ENCODE data around the gene ALDH4A1. TPM values are rescaled to one million over a fixed set of nuclear protein-coding genes. Genes with fewer than 3 reads are reported as not detected.

The ALDH4A1 gene
- total RNA-seq, 1 donor from 2014 or later, result 6.5 TPM

GRCh38 chr1:18920931-18921330, 18.6 kb upstream of the ALDH4A1 start:
- ATAC-seq (ENCODE audit: low read depth) (no peak), DNase-seq (no peak)
- H3K36me3 Mint-ChIP-seq (ENCODE audit: low read depth), result peaks cover 37% of the 10 kb centered on the region
- TF ChIP-seq, protein P1, sequence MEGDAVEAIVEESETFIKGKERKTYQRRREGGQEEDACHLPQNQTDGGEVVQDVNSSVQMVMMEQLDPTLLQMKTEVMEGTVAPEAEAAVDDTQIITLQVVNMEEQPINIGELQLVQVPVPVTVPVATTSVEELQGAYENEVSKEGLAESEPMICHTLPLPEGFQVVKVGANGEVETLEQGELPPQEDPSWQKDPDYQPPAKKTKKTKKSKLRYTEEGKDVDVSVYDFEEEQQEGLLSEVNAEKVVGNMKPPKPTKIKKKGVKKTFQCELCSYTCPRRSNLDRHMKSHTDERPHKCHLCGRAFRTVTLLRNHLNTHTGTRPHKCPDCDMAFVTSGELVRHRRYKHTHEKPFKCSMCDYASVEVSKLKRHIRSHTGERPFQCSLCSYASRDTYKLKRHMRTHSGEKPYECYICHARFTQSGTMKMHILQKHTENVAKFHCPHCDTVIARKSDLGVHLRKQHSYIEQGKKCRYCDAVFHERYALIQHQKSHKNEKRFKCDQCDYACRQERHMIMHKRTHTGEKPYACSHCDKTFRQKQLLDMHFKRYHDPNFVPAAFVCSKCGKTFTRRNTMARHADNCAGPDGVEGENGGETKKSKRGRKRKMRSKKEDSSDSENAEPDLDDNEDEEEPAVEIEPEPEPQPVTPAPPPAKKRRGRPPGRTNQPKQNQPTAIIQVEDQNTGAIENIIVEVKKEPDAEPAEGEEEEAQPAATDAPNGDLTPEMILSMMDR (IDR thresholded peaks at IDR 0.05), result no peak
- POLR2A ChIA-PET, result no interaction called here
- H3K4me1 Mint-ChIP-seq, result peaks cover 27% of the 10 kb centered on the region
- H3K4me3 Mint-ChIP-seq, result no peak overlapping the region
- intact Hi-C loops (cut with micrococcal nuclease), result no loop called here
- no peaks in the 10 kb centered on the region for H3K9me3 Mint-ChIP-seq
- CTCF ChIA-PET, result interaction anchor here (2.1 kb wide), 2 partner anchors 13 to 51 kb away, joined by 7 to 12 read pairs; no protein-coding TSS in a partner anchor
- no peaks in the 10 kb centered on the region for H3K27me3 Mint-ChIP-seq
- no peak overlapping the region for H3K27ac Mint-ChIP-seq

DNA sequence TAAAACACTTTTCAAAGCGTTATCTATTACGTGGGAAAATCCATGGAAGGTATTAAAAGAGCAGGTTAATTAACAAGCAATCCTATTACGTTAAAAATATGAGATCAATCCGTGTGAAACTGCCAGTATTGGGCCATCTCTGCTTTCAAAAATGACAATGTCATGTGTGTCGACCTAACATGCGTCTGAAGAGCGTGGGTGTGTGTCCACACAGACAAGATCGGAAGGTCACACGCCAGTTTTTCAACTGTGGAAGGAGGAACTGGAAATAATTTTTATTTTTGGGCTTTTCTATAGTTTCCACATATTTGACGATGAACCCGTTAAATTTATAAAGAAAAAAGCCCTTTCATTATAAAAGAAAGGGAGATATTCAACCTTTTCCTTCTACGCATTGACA, 17.6 kb upstream of the ALDH4A1 start:
- DNase-seq, result no peak
- TF ChIP-seq, protein P1 (IDR thresholded peaks at IDR 0.05), result no peak
- Mint-ChIP-seq H3K4me1 (peaks cover 20% of the 10 kb centered on the region), H3K36me3 (ENCODE audit: low read depth) (peaks cover 44% of the 10 kb centered on the region), H3K4me3 (no peak overlapping the region), H3K27me3 (no peaks in the 10 kb centered on the region), H3K27ac (no peak overlapping the region), H3K9me3 (no peaks in the 10 kb centered on the region)
- no peak for ATAC-seq (ENCODE audit: low read depth)
- CTCF ChIA-PET, result interaction anchor here (2.1 kb wide), 1 partner anchor 52 kb away, joined by 7 read pairs; no protein-coding TSS in a partner anchor
- POLR2A ChIA-PET, result no interaction called here
- intact Hi-C loops (cut with micrococcal nuclease), result no loop called here

GRCh38 chr1:18919197-18919905, 17.0 kb upstream of the ALDH4A1 start:
- H3K9me3 Mint-ChIP-seq, result no peaks in the 10 kb centered on the region
- intact Hi-C loops (cut with micrococcal nuclease), result no loop called here
- no peak overlapping the region for H3K4me3 Mint-ChIP-seq
- H3K27ac Mint-ChIP-seq, result no peak overlapping the region
- DNase-seq (no peak), ATAC-seq (ENCODE audit: low read depth) (no peak)
- H3K4me1 Mint-ChIP-seq, result peaks cover 15% of the 10 kb centered on the region
- H3K36me3 Mint-ChIP-seq (ENCODE audit: low read depth), result peaks cover 46% of the 10 kb centered on the region
- POLR2A ChIA-PET, result no interaction called here
- TF ChIP-seq, protein P1 (IDR thresholded peaks at IDR 0.05), result no peak
- CTCF ChIA-PET, result interaction anchor here (2.1 kb wide), 1 partner anchor 53 kb away, joined by 7 read pairs; no protein-coding TSS in a partner anchor
- no peaks in the 10 kb centered on the region for H3K27me3 Mint-ChIP-seq

DNA sequence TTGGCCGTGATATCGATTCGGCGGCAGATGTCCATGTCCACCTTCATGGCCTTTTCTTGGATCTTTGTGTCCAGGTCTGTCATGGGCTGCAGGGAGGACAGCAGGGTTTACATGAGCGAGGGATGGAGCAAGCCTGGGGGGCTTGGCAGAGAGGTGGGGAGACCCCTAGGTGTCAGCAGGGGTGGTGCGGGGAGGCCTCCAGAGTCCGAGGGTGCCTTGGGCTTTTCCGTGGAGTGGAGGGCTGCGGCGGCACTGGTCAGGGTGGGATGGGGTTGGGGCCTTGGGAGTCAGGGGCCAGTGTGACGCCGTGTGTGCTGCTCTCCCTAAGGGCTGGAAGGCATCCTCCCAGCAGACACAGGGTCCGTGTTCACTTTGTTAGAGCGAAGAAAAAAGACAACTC, 16.1 kb upstream of the ALDH4A1 start:
- DNase-seq (no peak), ATAC-seq (ENCODE audit: low read depth) (no peak)
- intact Hi-C loops (cut with micrococcal nuclease), result no loop called here
- Mint-ChIP-seq H3K27ac (no peak overlapping the region), H3K9me3 (no peaks in the 10 kb centered on the region), H3K4me1 (peaks cover 6% of the 10 kb centered on the region), H3K36me3 (ENCODE audit: low read depth) (peaks cover 46% of the 10 kb centered on the region), H3K27me3 (no peaks in the 10 kb centered on the region), H3K4me3 (no peak overlapping the region)
- ChIA-PET POLR2A (interaction anchor here (0.6 kb wide), 1 partner anchor 38 kb away, joined by 3 read pairs; the partner anchor contains the start of gene IFFO2), CTCF (no interaction called here)
- TF ChIP-seq, protein P1 (IDR thresholded peaks at IDR 0.05), result no peak

- Mint-ChIP-seq H3K4me3 (no peak overlapping the region), H3K36me3 (ENCODE audit: low read depth) (peaks cover 53% of the 10 kb centered on the region), H3K27ac (no peak overlapping the region), H3K27me3 (no peaks in the 10 kb centered on the region), H3K9me3 (no peaks in the 10 kb centered on the region), H3K4me1 (peaks cover 5% of the 10 kb centered on the region)
- DNase-seq (no peak), ATAC-seq (ENCODE audit: low read depth) (no peak)
- ChIA-PET POLR2A (no interaction called here), CTCF (interaction anchor here (1.2 to 5.2 kb wide), 2 partner anchors 10 to 56 kb away, joined by 3 to 85 read pairs; no protein-coding TSS in a partner anchor)
- intact Hi-C loops (cut with micrococcal nuclease), result no loop called here
- TF ChIP-seq, protein P1 (IDR thresholded peaks at IDR 0.05), result no peak
Observed at GRCh38 chr1:18917071-18917799, 14.9 kb upstream of the ALDH4A1 start.
